Mammary epithelial cell (primary cell): ENCODE data around the gene LCOR.

Experiments
- CTCF ChIP-seq, 2 donors: IDR thresholded peaks in 1 of 2; conservative IDR thresholded peaks in 1 of 2; 2 replicates each; pipeline ENCODE4 v1.5.1; 2011 to 2012; ENCODE audit warnings: inconsistent platforms in 2 of 2, low read length in 2 of 2, mild to moderate bottlenecking in 2 of 2, control low read depth in 1 of 2, low read depth in 1 of 2; ENCODE audit not compliant: insufficient read depth in 1 of 2; ENCODE audit errors: extremely low read depth in 1 of 2
- EZH2 ChIP-seq: IDR thresholded peaks from 2 replicates; pipeline ENCODE4 v1.6.1; 2012; ENCODE audit warnings: low read length, inconsistent platforms, borderline replicate concordance

- TF ChIP-seq EZH2, result no peak
- no peak for TF ChIP-seq CTCF (conservative IDR thresholded peaks at IDR 0.05 in 1 of 2, IDR thresholded peaks at IDR 0.05 in 1 of 2; ENCODE audit: extremely low read depth in 1 of 2, insufficient read depth in 1 of 2, low read depth in 1 of 2, low read length in 2 of 2)
Measured at GRCh38 chr10:97028126-97028831, 196.2 kb downstream of the LCOR start.
